Fibroblast of upper back skin (primary cell): ENCODE measurements around the gene FXYD6.
"Not testable (repeated sequence)": the region's sequence is repeated elsewhere in the genome, so short reads cannot be mapped to it uniquely, and the experiment has no call there.

ENCODE experiments used
- DNase-seq: peaks from one replicate; pipeline ENCODE4 v3.0.0-alpha.2; 2013

Gene FXYD6

GRCh38 chr11:117814766-117815261 is 61.6 kb downstream of the FXYD6 start:
- DNase-seq: peak; percentile 46

GRCh38 chr11:117814204-117814765 is 62.2 kb downstream of the FXYD6 start:
- DNase-seq: no peak

- not testable (repeated sequence) for DNase-seq
These were observed 66.4 kb downstream of the FXYD6 start for GRCh38 chr11:117810056-117810451.

- peak; percentile 31 for DNase-seq
These were observed 67.0 kb downstream of the FXYD6 start for GRCh38 chr11:117809236-117810055.

- DNase-seq: no peak
These were observed 67.7 kb downstream of the FXYD6 start for GRCh38 chr11:117808784-117809183.

- peak; percentile 63 for DNase-seq
These were observed 68.8 kb downstream of the FXYD6 start for GRCh38 chr11:117807482-117808327.

- no peak for DNase-seq
These were observed 69.6 kb downstream of the FXYD6 start for GRCh38 chr11:117806846-117807245.

GRCh38 chr11:117805045-117805444 is 71.4 kb downstream of the FXYD6 start:
- DNase-seq: no peak

- DNase-seq: no peak
These were observed 72.6 kb downstream of the FXYD6 start for GRCh38 chr11:117803896-117804295.

- no peak for DNase-seq
These were observed 76.8 kb downstream of the FXYD6 start for GRCh38 chr11:117799634-117800033.

- DNase-seq: no peak
These were observed 79.5 kb downstream of the FXYD6 start, which contains the start of gene DSCAML1 for GRCh38 chr11:117796872-117797529. Gene DSCAML1 (minus strand): TSS chr11:117797216. CDS start chr11:117797079, 137 bp downstream.

- no peak for DNase-seq
These were observed 80.0 kb downstream of the FXYD6 start for GRCh38 chr11:117796456-117796871.

GRCh38 chr11:117795638-117796455 is 80.6 kb downstream of the FXYD6 start:
- DNase-seq: no peak

GRCh38 chr11:117794772-117795629 is 81.5 kb downstream of the FXYD6 start:
- DNase-seq: no peak

GRCh38 chr11:117794135-117794534 is 82.3 kb downstream of the FXYD6 start:
- no peak for DNase-seq

GRCh38 chr11:117793583-117793982 is 82.9 kb downstream of the FXYD6 start:
- no peak for DNase-seq

GRCh38 chr11:117792992-117793391 is 83.5 kb downstream of the FXYD6 start:
- no peak for DNase-seq

GRCh38 chr11:117792241-117792640 is 84.2 kb downstream of the FXYD6 start:
- DNase-seq: no peak

GRCh38 chr11:117790279-117790678 is 86.2 kb downstream of the FXYD6 start:
- DNase-seq: no peak

GRCh38 chr11:117789241-117789640 is 87.2 kb downstream of the FXYD6 start:
- no peak for DNase-seq
